ENCODE measurements around the gene C19orf85. TPM values are rescaled to one million over a fixed set of nuclear protein-coding genes. Genes with fewer than 3 reads are reported as not detected.

The C19orf85 gene
- polyA plus RNA-seq, 1 of the 3 experiments (the other 2 are of a cell fraction): not detected

Other genes starting within 250 kb of the C19orf85 start
- gene TMEM86B, start 236.0 kb downstream of the C19orf85 start, polyA plus RNA-seq (2012; rRNA removed): 2.0 and 3.0 TPM in 2 replicates
- gene PPP6R1, start 205.7 kb downstream of the C19orf85 start, polyA plus RNA-seq (2012; rRNA removed): 44.9 and 47.8 TPM in 2 replicates
- gene HSPBP1, start 184.6 kb downstream of the C19orf85 start, polyA plus RNA-seq (2012; rRNA removed): 51.7 and 55.4 TPM in 2 replicates
- 32.2 and 49.7 TPM in 2 replicates for gene BRSK1, start 180.8 kb downstream of the C19orf85 start, polyA plus RNA-seq (2012; rRNA removed)
- not detected in 2 replicates for gene TMEM150B, start 139.4 kb downstream of the C19orf85 start, polyA plus RNA-seq (2012; rRNA removed)
- 14.0 and 14.4 TPM in 2 replicates for gene KMT5C, start 124.9 kb downstream of the C19orf85 start, polyA plus RNA-seq (2012; rRNA removed)
- 0.58 and 0.74 TPM in 2 replicates for gene COX6B2, start 110.0 kb downstream of the C19orf85 start, polyA plus RNA-seq (2012; rRNA removed)
- not detected in 2 replicates for gene GARIN5B, start 101.5 kb downstream of the C19orf85 start, polyA plus RNA-seq (2012; rRNA removed)
- gene IL11, start 94.3 kb downstream of the C19orf85 start, polyA plus RNA-seq (2012; rRNA removed): 13.2 and 16.1 TPM in 2 replicates
- gene TMEM190, start 87.9 kb downstream of the C19orf85 start, polyA plus RNA-seq (2012; rRNA removed): 0.77 and 0.91 TPM in 2 replicates
- gene TMEM238, start 80.5 kb downstream of the C19orf85 start, polyA plus RNA-seq (2012; rRNA removed): 0.08 and 0.12 TPM in 2 replicates
- 2,297 and 2,368 TPM in 2 replicates for gene RPL28, start 78.8 kb downstream of the C19orf85 start, polyA plus RNA-seq (2012; rRNA removed)
- 84.7 and 133 TPM in 2 replicates for gene UBE2S, start 57.0 kb downstream of the C19orf85 start, polyA plus RNA-seq (2012; rRNA removed)
- 0.02 TPM in 1 of 2 replicates, not detected in the other for gene SHISA7, start 21.5 kb downstream of the C19orf85 start, polyA plus RNA-seq (2012; rRNA removed)
- gene ISOC2, start 3.1 kb downstream of the C19orf85 start, polyA plus RNA-seq (2012; rRNA removed): 60.9 and 65.4 TPM in 2 replicates
- 0.73 and 1.6 TPM in 2 replicates for gene ZNF628, start 11.9 kb upstream of the C19orf85 start, polyA plus RNA-seq (2012; rRNA removed)
- 84.4 and 89.9 TPM in 2 replicates for gene NAT14, start 20.4 kb upstream of the C19orf85 start, polyA plus RNA-seq (2012; rRNA removed)
- 2.6 and 4.9 TPM in 2 replicates for gene SSC5D, start 23.7 kb upstream of the C19orf85 start, polyA plus RNA-seq (2012; rRNA removed)
- 0.20 and 0.28 TPM in 2 replicates for gene SBK2, start 72.4 kb upstream of the C19orf85 start, polyA plus RNA-seq (2012; rRNA removed)
- 0.03 and 0.05 TPM in 2 replicates for gene SBK3, start 80.8 kb upstream of the C19orf85 start, polyA plus RNA-seq (2012; rRNA removed)
- gene ZNF579, start 116.1 kb upstream of the C19orf85 start, polyA plus RNA-seq (2012; rRNA removed): 3.5 and 5.9 TPM in 2 replicates
- 5.2 and 5.7 TPM in 2 replicates for gene FIZ1, start 134.8 kb upstream of the C19orf85 start, polyA plus RNA-seq (2012; rRNA removed)
- gene ZNF524, start 135.5 kb upstream of the C19orf85 start, polyA plus RNA-seq (2012; rRNA removed): 7.2 and 7.3 TPM in 2 replicates
- gene ZNF865, start 140.9 kb upstream of the C19orf85 start, polyA plus RNA-seq (2012; rRNA removed): 3.4 and 5.0 TPM in 2 replicates
- 5.0 and 5.5 TPM in 2 replicates for gene ZNF784, start 159.8 kb upstream of the C19orf85 start, polyA plus RNA-seq (2012; rRNA removed)
- 14.0 and 21.9 TPM in 2 replicates for gene ZNF580, start 176.3 kb upstream of the C19orf85 start, polyA plus RNA-seq (2012; rRNA removed)
- gene ZNF581, start 178.9 kb upstream of the C19orf85 start, polyA plus RNA-seq (2012; rRNA removed): 24.2 and 24.7 TPM in 2 replicates
- gene CCDC106, start 183.5 kb upstream of the C19orf85 start, polyA plus RNA-seq (2012; rRNA removed): 20.1 and 27.1 TPM in 2 replicates
- 217 and 321 TPM in 2 replicates for gene U2AF2, start 190.3 kb upstream of the C19orf85 start, polyA plus RNA-seq (2012; rRNA removed)
- gene EPN1, start 210.5 kb upstream of the C19orf85 start, polyA plus RNA-seq (2012; rRNA removed): 72.0 and 134 TPM in 2 replicates

All from SK-N-SH (cell line).